COLO829 (cell line): ENCODE data around the gene FBXW8.
"Not testable (repeated sequence)": the region's sequence is repeated elsewhere in the genome, so short reads cannot be mapped to it uniquely, and the experiment has no call there.

ENCODE experiments used
- DNase-seq: peaks from one replicate; pipeline ENCODE4 v3.0.0; 2012; ENCODE audit warnings: low spot score

The FBXW8 gene

GRCh38 chr12:117053597-117054201 lies 142.9 kb downstream of the FBXW8 start:
- DNase-seq, result no peak

GRCh38 chr12:117054279-117054678 lies 143.5 kb downstream of the FBXW8 start:
- DNase-seq, result no peak

GRCh38 chr12:117057626-117058025 lies 146.9 kb downstream of the FBXW8 start:
- DNase-seq, result not testable (repeated sequence)

GRCh38 chr12:117058442-117059072 lies 147.8 kb downstream of the FBXW8 start:
- DNase-seq, result no peak

- DNase-seq, result no peak
Observed at GRCh38 chr12:117059156-117059555, 148.4 kb downstream of the FBXW8 start.

GRCh38 chr12:117060246-117060928 lies 149.6 kb downstream of the FBXW8 start:
- no peak for DNase-seq

GRCh38 chr12:117060929-117061305 lies 150.2 kb downstream of the FBXW8 start:
- no peak for DNase-seq

- no peak for DNase-seq
Observed at GRCh38 chr12:117061555-117062079, 150.9 kb downstream of the FBXW8 start.

GRCh38 chr12:117063162-117063911 lies 152.6 kb downstream of the FBXW8 start:
- DNase-seq, result no peak

GRCh38 chr12:117064049-117064448 lies 153.3 kb downstream of the FBXW8 start:
- no peak for DNase-seq

GRCh38 chr12:117064596-117064995 lies 153.8 kb downstream of the FBXW8 start:
- no peak for DNase-seq

GRCh38 chr12:117067016-117067415 lies 156.3 kb downstream of the FBXW8 start:
- no peak for DNase-seq

GRCh38 chr12:117067638-117068037 lies 156.9 kb downstream of the FBXW8 start:
- no peak for DNase-seq

GRCh38 chr12:117068492-117068891 lies 157.7 kb downstream of the FBXW8 start:
- no peak for DNase-seq

GRCh38 chr12:117069101-117069797 lies 158.5 kb downstream of the FBXW8 start:
- no peak for DNase-seq

GRCh38 chr12:117069926-117070900 lies 159.5 kb downstream of the FBXW8 start:
- DNase-seq, result no peak

GRCh38 chr12:117071009-117071408 lies 160.3 kb downstream of the FBXW8 start:
- DNase-seq, result no peak

GRCh38 chr12:117072106-117072505 lies 161.4 kb downstream of the FBXW8 start:
- no peak for DNase-seq

GRCh38 chr12:117072736-117073490 lies 162.2 kb downstream of the FBXW8 start:
- no peak for DNase-seq

- DNase-seq, result no peak
Observed at GRCh38 chr12:117073611-117074010, 162.9 kb downstream of the FBXW8 start.
